Urinary bladder (tissue), 4 donors: ENCODE results near the gene DRD3. TPM values are rescaled to one million over a fixed set of nuclear protein-coding genes. Genes with fewer than 3 reads are reported as not detected.

Experiments
- DNase-seq: peaks from one replicate; pipeline ENCODE4 v3.0.0-alpha.2; 2015; ENCODE audit errors: extremely low spot score
- H3K27ac ChIP-seq: one replicate; pipeline ENCODE4 v1.5.1; 2013; ENCODE audit warnings: low read depth, mild to moderate bottlenecking, moderate library complexity
- H3K36me3 ChIP-seq: one replicate; pipeline ENCODE4 v1.6.1; 2013; ENCODE audit warnings: mild to moderate bottlenecking, moderate library complexity; ENCODE audit not compliant: insufficient read depth
- H3K4me1 ChIP-seq: one replicate; pipeline ENCODE4 v1.6.1; 2013; ENCODE audit warnings: mild to moderate bottlenecking, moderate library complexity; ENCODE audit not compliant: insufficient read depth
- H3K4me3 ChIP-seq: one replicate; pipeline ENCODE4 v1.5.1; 2013; ENCODE audit warnings: low read depth, low read length
- WGBS: extraction: QIAGEN DNeasy Blood & Tissue Kit; methylation state at CpG from one replicate; pipeline ENCODE4 v1.1.7; 2013; 5-methylcytosine and 5-hydroxymethylcytosine counted together
- polyA plus RNA-seq: library from polyadenylated mRNA; stranded (reverse); fragments of 200-250 nt; gene quantifications from one replicate; pipeline ENCODE4 v1.2.3, GENCODE V29; 2013
- total RNA-seq: library from RNA; depleted of rRNA; stranded (reverse); fragments of >200 nt; gene quantifications from one replicate; pipeline ENCODE4 v1.2.3, GENCODE V29; 2014
- donor health status: healthy with polysubstance abuse.
- donor health status: healthy.

Gene DRD3
- total and polyA plus RNA-seq, 2 donors = not detected

GRCh38 chr3:114168150-114168549 is 10.7 kb downstream of the DRD3 start:
- Histone ChIP-seq H3K4me3 (no peak overlapping the region), H3K4me1 (no peaks in the 10 kb centered on the region), H3K27ac (no peak overlapping the region), H3K36me3 (no peaks in the 10 kb centered on the region)
- 24% methylated on average over 2 of the region's 2 CpGs for WGBS
- no peak for DNase-seq

GRCh38 chr3:114157321-114157720 is 21.5 kb downstream of the DRD3 start:
- Histone ChIP-seq H3K4me1 (no peaks in the 10 kb centered on the region), H3K27ac (no peak overlapping the region), H3K4me3 (no peak overlapping the region), H3K36me3 (no peaks in the 10 kb centered on the region)
- WGBS = 94% methylated on average over 1 of the region's 1 CpG
- no peak for DNase-seq

GRCh38 chr3:114155370-114155821 is 23.5 kb downstream of the DRD3 start:
- Histone ChIP-seq H3K4me1 (no peaks in the 10 kb centered on the region), H3K27ac (no peak overlapping the region), H3K4me3 (no peak overlapping the region), H3K36me3 (no peaks in the 10 kb centered on the region)
- WGBS = 76% methylated on average over 9 of the region's 9 CpGs
- DNase-seq = no peak

GRCh38 chr3:114154321-114154821 is 24.5 kb downstream of the DRD3 start:
- DNase-seq = no peak
- no peak overlapping the region for H3K4me3 ChIP-seq
- WGBS = 51% methylated on average over 6 of the region's 6 CpGs
- H3K27ac ChIP-seq = no peak overlapping the region
- H3K4me1 ChIP-seq = no peaks in the 10 kb centered on the region
- no peaks in the 10 kb centered on the region for H3K36me3 ChIP-seq

- Histone ChIP-seq H3K4me1 (no peaks in the 10 kb centered on the region), H3K4me3 (peak overlapping the region; percentile 37), H3K27ac (no peak overlapping the region), H3K36me3 (no peaks in the 10 kb centered on the region)
- DNase-seq = peak; percentile 43
- whole genome bisulfite sequencing = 3% methylated on average over 35 of the region's 35 CpGs
Measured at GRCh38 chr3:114152519-114153151, 26.2 kb downstream of the DRD3 start.

- Histone ChIP-seq H3K4me1 (no peaks in the 10 kb centered on the region), H3K27ac (no peak overlapping the region), H3K4me3 (no peak overlapping the region), H3K36me3 (no peaks in the 10 kb centered on the region)
- 59% methylated on average over 3 of the region's 3 CpGs for WGBS
- DNase-seq = no peak
Measured at GRCh38 chr3:114151091-114151490, 27.8 kb downstream of the DRD3 start.

- WGBS = 82% methylated on average over 9 of the region's 9 CpGs
- no peak overlapping the region for H3K4me3 ChIP-seq
- H3K27ac ChIP-seq = no peak overlapping the region
- no peak for DNase-seq
- H3K4me1 ChIP-seq = no peaks in the 10 kb centered on the region
- no peaks in the 10 kb centered on the region for H3K36me3 ChIP-seq
Measured at GRCh38 chr3:114147251-114147650, 31.6 kb downstream of the DRD3 start.

GRCh38 chr3:114144909-114145688 is 33.8 kb downstream of the DRD3 start:
- Histone ChIP-seq H3K4me1 (no peaks in the 10 kb centered on the region), H3K27ac (no peak overlapping the region), H3K4me3 (no peak overlapping the region), H3K36me3 (no peaks in the 10 kb centered on the region)
- DNase-seq = no peak
- 61% methylated on average over 7 of the region's 7 CpGs for whole genome bisulfite sequencing

- WGBS = 53% methylated on average over 1 of the region's 1 CpG
- Histone ChIP-seq H3K4me3 (no peak overlapping the region), H3K4me1 (no peaks in the 10 kb centered on the region), H3K27ac (no peak overlapping the region), H3K36me3 (no peaks in the 10 kb centered on the region)
- DNase-seq = no peak
Measured at GRCh38 chr3:114143817-114144216, 35.0 kb downstream of the DRD3 start.

- H3K4me3 ChIP-seq = no peak overlapping the region
- 92% methylated on average over 3 of the region's 3 CpGs for WGBS
- no peak overlapping the region for H3K27ac ChIP-seq
- no peak for DNase-seq
- no peaks in the 10 kb centered on the region for H3K36me3 ChIP-seq
- no peaks in the 10 kb centered on the region for H3K4me1 ChIP-seq
Measured at GRCh38 chr3:114139836-114140235, 39.0 kb downstream of the DRD3 start.

GRCh38 chr3:114133947-114134346 is 44.9 kb downstream of the DRD3 start:
- H3K4me3 ChIP-seq = no peak overlapping the region
- H3K27ac ChIP-seq = no peak overlapping the region
- H3K4me1 ChIP-seq = no peaks in the 10 kb centered on the region
- WGBS = 96% methylated on average over 3 of the region's 3 CpGs
- no peak for DNase-seq
- no peaks in the 10 kb centered on the region for H3K36me3 ChIP-seq

- DNase-seq = no peak
- WGBS = 91% methylated on average over 3 of the region's 3 CpGs
- Histone ChIP-seq H3K27ac (no peak overlapping the region), H3K4me1 (no peaks in the 10 kb centered on the region), H3K4me3 (no peak overlapping the region), H3K36me3 (no peaks in the 10 kb centered on the region)
Measured at GRCh38 chr3:114132500-114132899, 46.4 kb downstream of the DRD3 start.

- no peak overlapping the region for H3K27ac ChIP-seq
- no peak for DNase-seq
- WGBS = 93% methylated on average over 8 of the region's 8 CpGs
- H3K4me3 ChIP-seq = no peak overlapping the region
- no peaks in the 10 kb centered on the region for H3K4me1 ChIP-seq
- H3K36me3 ChIP-seq = no peaks in the 10 kb centered on the region
Measured at GRCh38 chr3:114128826-114129225, 50.0 kb downstream of the DRD3 start.

GRCh38 chr3:114128231-114128630 is 50.6 kb downstream of the DRD3 start:
- Histone ChIP-seq H3K4me1 (no peaks in the 10 kb centered on the region), H3K36me3 (no peaks in the 10 kb centered on the region), H3K27ac (no peak overlapping the region), H3K4me3 (no peak overlapping the region)
- WGBS = 60% methylated on average over 1 of the region's 1 CpG
- DNase-seq = no peak
